SH-SY5Y (cell line): ENCODE results near the gene RBMS1.

Experiments
- GATA2 ChIP-seq: IDR thresholded peaks from 2 replicates; pipeline ENCODE4 v1.6.1; 2011; ENCODE audit warnings: mild to moderate bottlenecking, low read depth, low read length
- GATA3 ChIP-seq: IDR thresholded peaks from 2 replicates; pipeline ENCODE4 v1.6.1; 2011; ENCODE audit warnings: low read depth, mild to moderate bottlenecking, low read length, moderate library complexity

GRCh38 chr2:160469621-160470204 is 23.9 kb downstream of the RBMS1 start:
- TF ChIP-seq GATA3 (no peak), GATA2 (no peak)
